Panc1 (cell line): ENCODE results near the gene MRNIP. TPM values are rescaled to one million over a fixed set of nuclear protein-coding genes. Genes with fewer than 3 reads are reported as not detected.

Experiments
- ATAC-seq: fragments of 200-7000 bp; cut with Tn5 transposase; 2 replicates; pipeline ENCODE4 v1.9.1; 2020; ENCODE audit warnings: mild to moderate bottlenecking, moderate library complexity
- BruUV-seq: library from RNA; stranded (reverse); fragments of 400-500 nt; replicated peaks from 2 replicates; lab custom pipeline; 2021; lab: Mats Ljungman, UMichigan
- CTCF ChIA-PET: fragments of 300-600 bp; sonication (Branson Sonifier 250); formaldehyde crosslinking; loops from one replicate; lab custom pipeline; 2022; ENCODE audit warnings: antibody characterized with exemption; lab: Charles Lee
- POLR2A ChIA-PET: fragments of 300-600 bp; sonication (Branson Sonifier 250); formaldehyde crosslinking; loops from one replicate; lab custom pipeline; 2022; ENCODE audit warnings: antibody characterized with exemption; lab: Charles Lee
- DNase-seq: peaks from one replicate; pipeline ENCODE4 v3.0.0-alpha.2; 2010; ENCODE audit warnings: low read depth, low spot score
- H3K27ac ChIP-seq: 2 replicates; pipeline ENCODE4 v1.5.1; 2011; ENCODE audit warnings: mild to moderate bottlenecking, low read length, inconsistent platforms
- H3K27me3 ChIP-seq: fragments of 200-500 bp; sonication (Bioruptor generic); 2 replicates; pipeline ENCODE4 v1.6.0; 2014; ENCODE audit warnings: low read length, inconsistent platforms; ENCODE audit not compliant: control insufficient read depth, insufficient read depth
- H3K36me3 ChIP-seq: fragments of 200-500 bp; sonication (Bioruptor generic); 2 replicates; pipeline ENCODE4 v1.5.1; 2014; ENCODE audit warnings: inconsistent platforms, mild to moderate bottlenecking, low read length, moderate library complexity; ENCODE audit not compliant: control insufficient read depth, insufficient read depth
- H3K4me1 ChIP-seq: 2 replicates; pipeline ENCODE4 v1.5.1; 2011; ENCODE audit warnings: inconsistent platforms, mild to moderate bottlenecking, low read length, moderate library complexity; ENCODE audit not compliant: control insufficient read depth, insufficient read depth
- H3K4me3 ChIP-seq, 2 experiments: 2 replicates each; pipeline ENCODE4 v1.5.1; 2011 to 2012; ENCODE audit warnings: low read depth in 2 of 2, low read length in 2 of 2, mild to moderate bottlenecking in 2 of 2, inconsistent platforms in 1 of 2, moderate library complexity in 1 of 2
- H3K9me3 ChIP-seq: fragments of 200-500 bp; sonication (Bioruptor generic); 2 replicates; pipeline ENCODE4 v1.5.1; 2014; ENCODE audit warnings: low read depth, mild to moderate bottlenecking, inconsistent platforms, low read length, moderate library complexity; ENCODE audit not compliant: control insufficient read depth, insufficient read depth
- CTCF ChIP-seq: fragments of 450-650 bp; IDR thresholded peaks from 2 replicates; pipeline ENCODE4 v1.5.1; 2017; ENCODE audit warnings: mild to moderate bottlenecking
- POLR2AphosphoS5 ChIP-seq: IDR thresholded peaks from 2 replicates; pipeline ENCODE4 v1.6.1; 2012; ENCODE audit warnings: mild to moderate bottlenecking, low read depth, low read length, moderate library complexity
- REST ChIP-seq, 2 experiments: IDR thresholded peaks; 2 replicates each; pipeline ENCODE4 v1.6.1; 2011 to 2012; ENCODE audit warnings: low read depth in 2 of 2, control low read depth in 1 of 2, low read length in 1 of 2, mild to moderate bottlenecking in 1 of 2, moderate library complexity in 1 of 2; ENCODE audit not compliant: insufficient read depth in 1 of 2
- SIN3A ChIP-seq: IDR thresholded peaks from 2 replicates; pipeline ENCODE4 v1.6.1; 2012; ENCODE audit warnings: low read depth, mild to moderate bottlenecking, low read length, moderate library complexity, borderline replicate concordance; ENCODE audit not compliant: insufficient read depth
- TCF7L2 ChIP-seq: IDR thresholded peaks from 2 replicates; pipeline ENCODE4 v1.6.1; 2011; ENCODE audit warnings: mild to moderate bottlenecking, low read depth, low read length, inconsistent platforms
- in situ Hi-C: cut with HindIII; loops from 2 replicates; pipeline ENCODE4 v1.10.0; 2016; ENCODE audit warnings: low sequenced_read_pairs, low pct_unique_long_range_greater_than_20kb
- intact Hi-C: fragments of 100-400 bp; cut with micrococcal nuclease; formaldehyde crosslinking; loops from one replicate; pipeline ENCODE4 v1.10.0; 2022; ENCODE audit not compliant: unreplicated experiment
- total RNA-seq: library from RNA; stranded (reverse); gene quantifications from one replicate; pipeline ENCODE4 v1.2.1, GENCODE V29; 2021; ENCODE audit not compliant: unreplicated experiment

The MRNIP gene
- total RNA-seq, 1 experiment from 2014 or later: 33.0 TPM

- BruUV-seq: no TSS peak
- DNase-seq (no peak), ATAC-seq (no peak)
- Histone ChIP-seq H3K4me3 (no peak overlapping the region), H3K27ac (0 out of 2 replicates have a peak overlapping the region, but pooled peaks have one; percentile 1), H3K27me3 (no peaks in the 10 kb centered on the region), H3K36me3 (peaks cover 16% of the 10 kb centered on the region), H3K4me1 (peaks cover 62% of the 10 kb centered on the region), H3K9me3 (no peaks in the 10 kb centered on the region)
- TF ChIP-seq POLR2AphosphoS5: peak; percentile 74
- TF ChIP-seq TCF7L2: no peak
- intact Hi-C loops: no loop called here
- ChIA-PET CTCF (interaction anchor here (2.0 kb wide), 1 partner anchor 28 kb away, joined by 12 read pairs; no protein-coding TSS in a partner anchor), POLR2A (interaction anchor here (0.6 to 0.7 kb wide), 2 partner anchors 35 to 1221 kb away, joined by 3 to 7 read pairs; no protein-coding TSS in a partner anchor)
- in situ Hi-C loops: no loop called here
Observed at GRCh38 chr5:179829732-179830435, 28.7 kb downstream of the MRNIP start.

- intact Hi-C loops: no loop called here
- H3K9me3 ChIP-seq: no peaks in the 10 kb centered on the region
- DNase-seq (no peak), ATAC-seq (no peak)
- ChIA-PET CTCF (interaction anchor here (0.6 to 2.0 kb wide), 2 partner anchors 27 to 1356 kb away, joined by 12 to 16 read pairs; no protein-coding TSS in a partner anchor), POLR2A (no interaction called here)
- no peaks in the 10 kb centered on the region for H3K27me3 ChIP-seq
- H3K4me3 ChIP-seq: no peak overlapping the region
- in situ Hi-C loops: no loop called here
- TF ChIP-seq TCF7L2: no peak
- TF ChIP-seq CTCF: no peak
- TF ChIP-seq POLR2AphosphoS5: no peak; the same call in 1 of the 2 replicates
- BruUV-seq: TSS peak; percentile 29
- H3K4me1 ChIP-seq: peaks cover 72% of the 10 kb centered on the region
- peak overlapping the region; percentile 57 for H3K27ac ChIP-seq
- H3K36me3 ChIP-seq: peaks cover 21% of the 10 kb centered on the region
Observed at GRCh38 chr5:179828756-179829421, 29.7 kb downstream of the MRNIP start.

GRCh38 chr5:179827680-179828079 is 30.9 kb downstream of the MRNIP start:
- DNase-seq (no peak), ATAC-seq (peak; percentile 65)
- TF ChIP-seq REST (IDR thresholded peaks at IDR 0.05; ENCODE audit: insufficient read depth in 1 of 2, low read depth in 2 of 2, low read length in 1 of 2): no peak
- TF ChIP-seq SIN3A: no peak
- TF ChIP-seq TCF7L2: peak; percentile 88
- no peak for TF ChIP-seq CTCF
- peak; percentile 74 for TF ChIP-seq POLR2AphosphoS5
- intact Hi-C loops (no loop called here), in situ Hi-C loops (no loop called here)
- peak overlapping the region; percentile 49 for H3K27ac ChIP-seq
- H3K27me3 ChIP-seq: no peaks in the 10 kb centered on the region
- ChIA-PET POLR2A (interaction anchor here (0.5 to 0.6 kb wide), 3 partner anchors 8 to 150 kb away, joined by 6 to 17 read pairs (median 9); no protein-coding TSS in a partner anchor), CTCF (interaction anchor here (1.6 kb wide), 1 partner anchor 26 kb away, joined by 3 read pairs; no protein-coding TSS in a partner anchor)
- H3K4me1 ChIP-seq: peaks cover 69% of the 10 kb centered on the region
- BruUV-seq: no TSS peak
- peaks cover 16% of the 10 kb centered on the region for H3K36me3 ChIP-seq
- H3K9me3 ChIP-seq: no peaks in the 10 kb centered on the region
- H3K4me3 ChIP-seq: no peak overlapping the region
